Colonic mucosa (tissue), 4 donors: ENCODE data around the gene C6orf141. TPM values are rescaled to one million over a fixed set of nuclear protein-coding genes. Genes with fewer than 3 reads are reported as not detected.
"Not testable (repeated sequence)": the region's sequence is repeated elsewhere in the genome, so short reads cannot be mapped to it uniquely, and the experiment has no call there.

Source experiments
- DNase-seq: peaks from one replicate; pipeline ENCODE4 v3.0.0-alpha.2; 2020
- H3K27ac ChIP-seq: fragments of 200-600 bp; one replicate; pipeline ENCODE4 v1.8.0; 2021
- H3K27me3 ChIP-seq: fragments of 200-600 bp; one replicate; pipeline ENCODE4 v1.8.0; 2021
- H3K36me3 ChIP-seq: fragments of 200-600 bp; one replicate; pipeline ENCODE4 v1.8.0; 2021
- H3K4me1 ChIP-seq: fragments of 200-600 bp; one replicate; pipeline ENCODE4 v1.8.0; 2021; ENCODE audit warnings: mild to moderate bottlenecking
- H3K4me3 ChIP-seq: fragments of 200-600 bp; one replicate; pipeline ENCODE4 v1.8.0; 2021
- H3K9ac ChIP-seq, 2 donors: one replicate each; pipeline ENCODE4 v1.7.0; 2013; ENCODE audit warnings: control low read depth in 2 of 2, low read depth in 2 of 2, low read length in 2 of 2
- H3K9me3 ChIP-seq: fragments of 200-600 bp; one replicate; pipeline ENCODE4 v1.8.0; 2021
- intact Hi-C: fragments of 100-400 bp; cut with DNase I; formaldehyde crosslinking; loops from one replicate; pipeline ENCODE4 v1.14.1; 2022
- total RNA-seq, 2 donors: library from RNA; stranded (reverse); fragmentation: NEBNext Ultra II Directional in 1 of 2; extraction: Animal tissue kit (Norgen Biotek cat#: 25700) in 1 of 2; gene quantifications; one replicate each; pipeline ENCODE4 v1.2.1, GENCODE V29; 2021
- TF ChIP-seq, protein P1 (sequence below): fragments of 200-600 bp; IDR thresholded peaks from one replicate; pipeline ENCODE4 v1.8.0; 2022; ENCODE audit warnings: antibody characterized with exemption, mild to moderate bottlenecking
- donor health status: healthy.
- donor health status: DM: no; HTN: no; CAD: no.
- donor health status: DM: no; HTN: no; CAD: no.

C6orf141 gene
- total RNA-seq, 2 donors from 2014 or later = 10.4 to 11.2 TPM

DNA sequence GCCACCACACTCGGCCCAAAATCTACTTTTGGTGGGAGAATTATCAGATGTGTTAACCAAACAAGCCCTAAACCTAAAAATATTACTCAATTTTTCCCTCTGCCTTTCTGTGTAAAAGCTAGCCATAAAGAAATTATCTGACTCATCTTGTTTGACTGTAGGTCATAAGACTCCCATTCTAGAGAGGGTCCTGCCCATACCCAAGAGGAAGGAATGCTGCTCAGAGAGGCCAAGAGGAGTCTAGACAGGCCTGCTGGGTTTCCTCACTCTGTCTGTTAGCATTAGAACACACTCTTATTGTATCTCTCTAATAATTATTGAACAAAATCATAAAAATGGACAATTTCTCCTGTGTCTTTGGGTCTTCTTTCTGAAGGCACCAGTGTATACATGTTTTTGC, 26.1 kb downstream of the C6orf141 start:
- Histone ChIP-seq H3K9ac (no peak overlapping the region), H3K4me3 (no peak overlapping the region), H3K27me3 (no peaks in the 10 kb centered on the region), H3K27ac (no peak overlapping the region), H3K9me3 (no peaks in the 10 kb centered on the region), H3K4me1 (no peaks in the 10 kb centered on the region), H3K36me3 (no peaks in the 10 kb centered on the region)
- DNase-seq = no peak
- TF ChIP-seq, protein P1, sequence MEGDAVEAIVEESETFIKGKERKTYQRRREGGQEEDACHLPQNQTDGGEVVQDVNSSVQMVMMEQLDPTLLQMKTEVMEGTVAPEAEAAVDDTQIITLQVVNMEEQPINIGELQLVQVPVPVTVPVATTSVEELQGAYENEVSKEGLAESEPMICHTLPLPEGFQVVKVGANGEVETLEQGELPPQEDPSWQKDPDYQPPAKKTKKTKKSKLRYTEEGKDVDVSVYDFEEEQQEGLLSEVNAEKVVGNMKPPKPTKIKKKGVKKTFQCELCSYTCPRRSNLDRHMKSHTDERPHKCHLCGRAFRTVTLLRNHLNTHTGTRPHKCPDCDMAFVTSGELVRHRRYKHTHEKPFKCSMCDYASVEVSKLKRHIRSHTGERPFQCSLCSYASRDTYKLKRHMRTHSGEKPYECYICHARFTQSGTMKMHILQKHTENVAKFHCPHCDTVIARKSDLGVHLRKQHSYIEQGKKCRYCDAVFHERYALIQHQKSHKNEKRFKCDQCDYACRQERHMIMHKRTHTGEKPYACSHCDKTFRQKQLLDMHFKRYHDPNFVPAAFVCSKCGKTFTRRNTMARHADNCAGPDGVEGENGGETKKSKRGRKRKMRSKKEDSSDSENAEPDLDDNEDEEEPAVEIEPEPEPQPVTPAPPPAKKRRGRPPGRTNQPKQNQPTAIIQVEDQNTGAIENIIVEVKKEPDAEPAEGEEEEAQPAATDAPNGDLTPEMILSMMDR = no peak
- intact Hi-C loops = no loop called here

GRCh38 chr6:49579649-49580048, 29.2 kb downstream of the C6orf141 start:
- Histone ChIP-seq H3K4me3 (no peak overlapping the region), H3K36me3 (no peaks in the 10 kb centered on the region), H3K9ac (no peak overlapping the region), H3K4me1 (no peaks in the 10 kb centered on the region), H3K9me3 (no peaks in the 10 kb centered on the region), H3K27me3 (no peaks in the 10 kb centered on the region), H3K27ac (no peak overlapping the region)
- TF ChIP-seq, protein P1 = no peak
- no peak for DNase-seq
- intact Hi-C loops = loop anchor here (10.0 kb wide), 1 partner anchor 235 kb away; no protein-coding TSS in a partner anchor

DNA sequence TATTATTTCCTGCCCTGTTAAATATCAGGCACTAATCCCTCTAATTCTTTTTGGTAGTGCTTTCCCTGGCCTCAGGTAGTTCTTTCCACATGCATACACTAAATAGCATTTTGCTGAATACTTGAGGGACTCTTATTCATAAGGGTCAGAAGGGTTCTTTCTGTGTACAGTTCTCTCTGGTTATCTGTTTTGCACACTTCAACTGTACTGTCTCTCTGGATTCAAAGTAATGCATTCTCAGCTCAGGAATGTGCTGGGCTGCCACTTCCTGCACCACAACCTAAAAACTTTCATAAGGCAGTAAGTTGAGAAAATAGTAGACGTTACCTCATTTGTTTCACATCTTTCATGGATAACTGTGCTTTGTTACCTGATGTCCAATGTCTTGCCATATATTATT, 32.1 kb downstream of the C6orf141 start:
- no peaks in the 10 kb centered on the region for H3K4me1 ChIP-seq
- TF ChIP-seq, protein P1 = no peak
- DNase-seq = no peak
- H3K36me3 ChIP-seq = no peaks in the 10 kb centered on the region
- no peak overlapping the region for H3K27ac ChIP-seq
- no peaks in the 10 kb centered on the region for H3K27me3 ChIP-seq
- H3K4me3 ChIP-seq = no peak overlapping the region
- H3K9me3 ChIP-seq = no peaks in the 10 kb centered on the region
- H3K9ac ChIP-seq = no peak overlapping the region
- intact Hi-C loops = loop anchor here (10.0 kb wide), 1 partner anchor 238 kb away; no protein-coding TSS in a partner anchor

DNA sequence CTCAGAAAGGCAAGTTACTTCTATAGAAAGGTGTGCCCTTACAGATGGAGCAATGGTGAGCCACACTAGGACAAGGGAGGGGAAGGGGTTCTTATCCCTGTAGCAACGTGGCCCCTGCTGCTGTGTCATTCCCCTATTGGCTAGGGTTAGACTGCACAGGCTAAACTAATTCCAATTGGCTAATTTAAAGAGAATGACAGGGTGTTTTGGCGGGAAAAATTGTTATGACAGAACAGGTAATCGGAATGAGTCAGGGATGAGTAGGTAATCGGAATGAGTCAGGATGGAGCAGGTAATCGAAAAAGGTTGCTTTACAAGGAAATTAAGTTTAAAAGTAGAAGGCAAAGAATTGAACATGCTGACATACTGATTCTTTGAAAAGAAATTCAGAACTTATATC, 36.8 kb downstream of the C6orf141 start:
- H3K36me3 ChIP-seq, H3K9me3 ChIP-seq, H3K4me1 ChIP-seq: not testable (repeated sequence)

More for the DNA sequence above, 36.8 kb downstream of the C6orf141 start:
- H3K27me3 ChIP-seq, H3K4me3 ChIP-seq, H3K9ac ChIP-seq, H3K27ac ChIP-seq, DNase-seq: not testable (repeated sequence)
- intact Hi-C loops = loop anchor here (10.0 kb wide), 1 partner anchor 242 kb away; no protein-coding TSS in a partner anchor

Other genes starting within 250 kb of the C6orf141 start
- 10 to 100 TPM; 23.2 to 56.5 TPM for gene MMUT, start 87.4 kb upstream of the C6orf141 start, total RNA-seq
- 1 to 10 TPM; 3.7 to 3.9 TPM for gene CENPQ, start 87.3 kb upstream of the C6orf141 start, total RNA-seq
- gene GLYATL3, start 50.7 kb upstream of the C6orf141 start, total RNA-seq = under 1 TPM in 1 of 2 donors, not detected in 1; 0.25 TPM
- under 1 TPM in 1 of 2 donors, not detected in 1; 0.54 TPM for gene RHAG, start 86.2 kb downstream of the C6orf141 start, total RNA-seq
- not detected for gene CRISP2, start 162.9 kb downstream of the C6orf141 start, total RNA-seq
- gene CRISP3, start 193.7 kb downstream of the C6orf141 start, total RNA-seq = not detected
- not detected for gene PGK2, start 236.6 kb downstream of the C6orf141 start, total RNA-seq